GM18508 (cell line): Measurements from ENCODE around the gene TBX22.
"Not testable (repeated sequence)": the region's sequence is repeated elsewhere in the genome, so short reads cannot be mapped to it uniquely, and the experiment has no call there.

Source experiments
- ATAC-seq: cut with Tn5 transposase; IDR thresholded peaks from one replicate; pipeline ENCODE4 v1.9.1; 2021; ENCODE audit warnings: moderate number of reproducible peaks; ENCODE audit not compliant: insufficient read depth, unreplicated experiment

TBX22 gene, protein sequence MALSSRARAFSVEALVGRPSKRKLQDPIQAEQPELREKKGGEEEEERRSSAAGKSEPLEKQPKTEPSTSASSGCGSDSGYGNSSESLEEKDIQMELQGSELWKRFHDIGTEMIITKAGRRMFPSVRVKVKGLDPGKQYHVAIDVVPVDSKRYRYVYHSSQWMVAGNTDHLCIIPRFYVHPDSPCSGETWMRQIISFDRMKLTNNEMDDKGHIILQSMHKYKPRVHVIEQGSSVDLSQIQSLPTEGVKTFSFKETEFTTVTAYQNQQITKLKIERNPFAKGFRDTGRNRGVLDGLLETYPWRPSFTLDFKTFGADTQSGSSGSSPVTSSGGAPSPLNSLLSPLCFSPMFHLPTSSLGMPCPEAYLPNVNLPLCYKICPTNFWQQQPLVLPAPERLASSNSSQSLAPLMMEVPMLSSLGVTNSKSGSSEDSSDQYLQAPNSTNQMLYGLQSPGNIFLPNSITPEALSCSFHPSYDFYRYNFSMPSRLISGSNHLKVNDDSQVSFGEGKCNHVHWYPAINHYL

DNA sequence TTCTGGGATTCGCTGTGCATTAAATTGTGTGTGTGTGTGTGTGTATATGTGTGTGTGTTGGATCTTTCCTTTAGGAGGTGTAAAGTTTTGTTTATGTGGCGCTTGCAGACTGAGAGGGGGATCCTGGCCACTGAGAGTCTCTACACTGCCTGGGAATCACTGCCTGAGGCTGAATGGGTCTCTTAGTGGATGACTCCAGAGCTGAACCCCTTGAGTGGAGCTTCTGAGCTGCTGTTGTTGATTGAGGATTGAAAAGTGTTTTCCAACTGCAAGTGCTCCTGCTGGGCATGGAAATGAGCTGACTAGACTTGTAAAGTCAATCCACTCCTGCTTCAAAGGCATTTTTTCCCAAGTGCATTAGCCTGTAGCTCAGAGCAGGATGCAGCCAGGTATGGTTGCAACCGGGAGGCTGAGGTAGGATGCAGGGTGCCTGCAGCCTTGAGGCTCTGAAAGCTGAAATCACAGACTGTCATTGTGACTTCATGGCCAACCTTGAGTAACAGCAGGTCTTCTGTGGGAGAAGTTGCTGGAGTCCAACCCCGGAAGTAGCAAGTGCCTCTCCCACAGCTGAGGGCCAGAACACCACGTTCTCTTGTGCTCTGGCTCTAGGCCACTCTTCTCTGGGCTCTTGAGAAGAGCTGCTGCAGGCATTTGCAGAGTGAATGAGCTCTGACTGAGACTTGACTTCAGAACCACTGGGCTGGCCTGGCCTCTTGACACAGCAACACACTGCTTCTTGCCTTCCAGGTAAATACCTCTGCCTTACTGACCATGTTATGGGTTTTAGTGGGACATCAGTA, at the start of gene TBX22:
Gene TBX22 (plus strand): TSS at position 613 of the 800 bp plus-strand sequence. CDS start 7,517 bp downstream, outside the sequence.
- ATAC-seq: no peak

DNA sequence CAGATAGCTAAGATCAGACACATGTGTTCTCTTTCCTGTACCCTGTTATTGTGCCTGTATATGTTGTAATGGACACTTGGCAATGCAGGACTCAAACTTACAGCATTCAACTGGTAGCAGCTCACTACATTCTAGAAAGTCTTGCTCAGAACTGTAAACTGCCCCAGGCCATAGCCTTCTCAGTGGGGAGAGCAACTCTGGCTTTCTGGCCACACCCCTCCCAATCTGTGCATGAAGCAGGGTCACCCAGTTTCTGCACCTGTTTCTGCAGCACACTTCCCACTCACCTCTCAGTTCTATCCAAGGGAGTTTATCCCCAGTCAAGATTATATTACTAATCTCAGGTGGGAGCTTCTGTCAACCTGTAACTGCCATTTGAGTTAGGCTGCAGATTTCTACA, 38.9 kb upstream of the TBX22 start:
- no peak for ATAC-seq

DNA sequence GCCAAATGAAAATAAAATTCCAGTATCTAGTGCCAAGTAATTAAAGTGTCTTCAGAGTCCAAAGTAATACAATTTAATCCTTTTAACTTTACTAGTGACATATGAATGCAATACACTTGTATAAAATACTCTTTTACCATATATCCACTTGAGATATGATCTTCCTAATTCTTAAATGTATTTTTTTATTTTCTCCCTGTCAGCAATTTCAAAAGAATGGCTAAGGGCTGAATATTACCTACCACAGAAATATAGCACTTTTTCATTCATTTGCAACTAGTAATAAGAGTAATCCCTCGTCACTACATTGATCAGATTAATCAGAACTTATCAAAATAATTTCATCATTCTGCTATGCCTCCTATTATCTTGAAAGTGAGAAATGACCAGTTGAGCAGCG, 10.1 kb upstream of the TBX22 start:
- ATAC-seq: no peak

DNA sequence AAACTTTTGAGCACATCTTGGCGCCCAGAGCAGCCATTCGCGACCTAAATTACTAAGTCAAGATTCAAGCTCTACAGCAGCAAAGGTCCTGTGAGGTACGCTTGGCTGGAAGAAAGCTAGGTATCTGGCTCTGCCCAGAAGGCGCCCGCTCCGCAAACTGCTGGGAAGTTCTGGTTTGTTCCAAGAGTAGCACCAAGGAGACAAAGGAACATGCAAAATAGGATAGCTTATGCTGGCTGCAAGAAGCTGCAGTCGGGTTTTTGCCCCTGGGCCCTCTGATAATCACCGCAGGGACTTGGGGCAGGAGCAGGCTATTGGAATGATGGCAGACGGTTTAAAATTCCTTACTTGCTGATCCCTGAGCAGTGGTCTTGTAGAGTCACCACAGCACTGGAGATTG, 3.0 kb upstream of the TBX22 start:
- no peak for ATAC-seq

DNA sequence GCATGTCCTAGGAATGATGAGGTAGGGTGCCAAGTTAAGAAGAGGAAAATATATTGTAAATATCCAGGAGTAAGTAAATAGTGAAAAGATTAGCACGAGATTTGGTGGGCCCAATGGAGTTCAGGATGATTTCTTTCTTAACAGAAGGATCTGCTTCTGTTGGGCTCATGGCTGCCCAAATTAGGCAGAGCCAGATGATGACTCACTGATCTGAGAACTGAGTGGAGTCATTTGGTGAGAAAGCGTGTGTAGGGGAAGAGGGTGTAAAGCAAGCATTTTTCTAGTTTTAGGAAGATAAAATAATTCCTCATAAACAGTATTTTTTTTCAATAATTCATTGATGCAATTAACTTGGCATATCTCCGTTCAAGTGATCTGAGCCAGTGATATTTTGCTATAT, 1.6 kb downstream of the TBX22 start:
- ATAC-seq: no peak

DNA sequence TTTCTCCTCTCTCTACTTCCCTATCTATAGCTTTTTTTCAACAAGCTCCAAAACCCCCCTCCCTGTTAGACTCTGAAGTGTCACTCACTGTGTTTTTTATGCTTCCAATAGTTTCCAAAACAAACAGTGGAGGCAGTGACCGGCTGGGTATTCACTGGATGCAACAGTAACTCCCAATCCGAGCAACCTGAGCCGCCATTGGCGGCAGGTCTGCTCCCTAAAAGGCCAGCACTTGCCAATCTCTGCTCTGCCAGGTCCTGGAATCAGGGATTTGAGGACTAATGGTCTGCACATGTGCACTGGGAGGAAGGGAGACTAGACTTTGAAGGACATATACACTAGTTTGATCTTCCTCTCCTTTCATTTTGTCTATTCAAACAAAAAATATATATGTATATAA, 7.1 kb downstream of the TBX22 start:
- ATAC-seq: no peak

DNA sequence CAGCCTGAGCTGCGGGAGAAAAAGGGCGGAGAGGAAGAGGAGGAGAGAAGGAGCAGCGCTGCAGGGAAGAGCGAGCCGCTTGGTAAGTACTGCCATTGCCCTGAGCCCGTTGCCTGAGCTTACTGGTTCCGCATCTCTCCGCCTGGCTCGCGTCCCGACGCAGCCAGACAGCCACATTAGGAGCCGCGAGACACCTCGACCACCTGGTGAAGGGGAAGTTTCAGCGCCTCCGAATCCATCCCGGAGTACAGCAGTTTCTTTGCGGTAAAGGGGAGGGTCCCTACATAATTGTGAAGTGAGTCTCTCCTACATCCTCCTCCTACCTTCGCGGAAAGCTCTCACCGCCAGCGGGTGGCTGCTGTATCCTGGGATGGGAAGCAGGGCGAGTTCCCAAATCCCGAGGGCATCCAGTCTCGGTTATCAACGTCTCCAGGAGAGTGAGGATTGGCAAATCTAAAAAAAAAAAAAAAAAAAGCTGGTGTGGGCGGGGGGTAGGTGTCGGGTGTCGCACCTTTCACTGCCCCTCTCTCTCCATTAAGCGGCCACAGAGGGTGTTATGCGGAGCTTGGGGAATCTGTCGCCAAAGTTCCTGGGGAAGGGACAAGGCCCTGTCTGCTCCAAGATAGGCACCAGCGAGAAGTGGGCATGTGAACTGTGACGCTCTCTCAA, 7.9 kb downstream of the TBX22 start:
- ATAC-seq: no peak

DNA sequence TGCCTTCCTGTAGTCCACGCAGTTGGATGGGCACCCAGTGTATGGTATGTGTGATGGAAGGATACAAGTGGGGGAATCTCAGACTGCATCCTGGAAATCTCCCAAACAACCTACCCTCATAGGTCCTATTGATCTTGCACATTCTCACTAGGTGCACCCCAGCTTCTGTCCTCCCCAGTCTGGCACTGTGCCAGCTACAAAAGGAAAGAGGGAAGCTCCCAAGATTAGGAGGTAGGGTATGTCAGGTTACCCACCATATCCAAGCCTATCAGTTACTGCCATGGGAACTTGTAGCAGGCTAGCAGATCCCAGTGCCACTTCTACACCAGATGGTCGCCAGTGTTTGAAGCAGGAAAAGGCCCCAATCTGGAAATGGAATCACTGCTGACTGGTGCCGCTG, 11.6 kb downstream of the TBX22 start:
- ATAC-seq: no peak

DNA sequence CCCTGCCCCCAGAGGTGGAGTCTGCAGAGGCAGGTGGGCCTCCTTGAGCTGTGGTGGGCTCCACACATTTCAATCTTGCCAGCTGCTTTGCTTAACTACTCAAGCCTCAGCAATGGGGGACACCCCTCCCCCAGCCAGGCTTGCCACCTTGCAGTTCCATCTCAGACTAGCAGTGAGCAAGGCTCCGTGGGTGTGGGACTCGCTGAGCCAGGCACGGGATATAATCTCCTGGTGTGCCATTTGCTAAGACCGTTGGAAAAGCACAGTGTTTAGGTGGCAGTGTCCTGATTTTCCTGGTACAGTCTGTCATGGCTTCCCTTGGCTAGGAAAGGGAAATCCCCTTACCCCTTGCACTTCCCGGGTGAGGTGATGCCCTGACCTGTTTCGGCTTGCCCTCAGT, 51.6 kb downstream of the TBX22 start:
- ATAC-seq: not testable (repeated sequence)

DNA sequence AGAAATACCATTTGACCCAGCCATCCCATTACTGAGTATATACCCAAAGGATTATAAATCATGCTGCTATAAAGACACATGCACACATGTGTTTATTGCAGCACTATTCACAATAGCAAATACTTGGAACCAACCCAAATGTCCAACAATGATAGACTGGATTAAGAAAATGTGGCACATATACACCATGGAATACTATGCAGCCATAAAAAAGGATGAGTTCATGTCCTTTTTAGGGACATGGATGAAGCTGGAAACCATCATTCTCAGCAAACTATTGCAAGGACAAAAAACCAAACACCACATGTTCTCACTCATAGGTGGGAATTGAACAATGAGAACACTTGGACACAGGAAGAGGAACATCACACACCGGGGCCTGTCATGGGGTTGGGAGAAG, 61.1 kb downstream of the TBX22 start:
- not testable (repeated sequence) for ATAC-seq
